GM12878 (cell line): ENCODE results near the gene GOLIM4. TPM values are rescaled to one million over a fixed set of nuclear protein-coding genes. Genes with fewer than 3 reads are reported as not detected.

Experiments used
- ATAC-seq: fragments of 200-7000 bp; cut with Tn5 transposase; 3 replicates; pipeline ENCODE4 v1.9.1; 2020; ENCODE audit warnings: mild to moderate bottlenecking, moderate library complexity
- BruUV-seq: library from RNA; stranded (reverse); fragments of 400-500 nt; replicated peaks from 2 replicates; lab custom pipeline; 2021; lab: Mats Ljungman, UMichigan
- CTCF ChIA-PET: fragments of 300-600 bp; sonication (Branson Sonifier 250); formaldehyde crosslinking; extraction: SDS; loops from one replicate; lab custom pipeline; 2021; ENCODE audit warnings: inconsistent platforms; lab: Yijun Ruan, JAX
- POLR2A ChIA-PET: fragments of 350-600 bp; formaldehyde crosslinking; extraction: SDS; loops from one replicate; lab custom pipeline; 2021; ENCODE audit warnings: inconsistent platforms; lab: Charles Lee
- RAD21 ChIA-PET: fragments of 300-600 bp; sonication (Branson Sonifier 250); formaldehyde crosslinking; loops from one replicate; lab custom pipeline; 2023; ENCODE audit warnings: antibody characterized with exemption; ENCODE audit not compliant: unreplicated experiment; lab: Charles Lee
- SMC1A ChIA-PET: fragments of 300-600 bp; sonication (Branson Sonifier 250); formaldehyde crosslinking; loops from one replicate; lab custom pipeline; 2023; ENCODE audit not compliant: unreplicated experiment, uncharacterized antibody; lab: Charles Lee
- DNase-seq: peaks from one replicate; pipeline ENCODE4 v3.0.0-alpha.2; 2011; ENCODE audit warnings: low read depth, low spot score
- FAIRE-seq: peaks from 3 replicates; lab custom pipeline; 2011; peaks lifted over from hg19 to GRCh38; lab: Jason Lieb, UNC
- H2AFZ ChIP-seq: 2 replicates; pipeline ENCODE4 v1.6.0; 2011; ENCODE audit warnings: low read depth, low read length, control low read depth; ENCODE audit not compliant: control insufficient read depth
- H3K27ac ChIP-seq: 2 replicates; pipeline ENCODE4 v1.5.1; 2011; ENCODE audit warnings: control low read depth; ENCODE audit not compliant: control insufficient read depth, insufficient read depth
- H3K27me3 ChIP-seq, 2 experiments: replicated peaks in 1 of 2; 2 replicates each; pipeline versions ENCODE4 v1.6.0 to v1.6.1; 2011; ENCODE audit warnings: low read length in 1 of 2; ENCODE audit not compliant: control insufficient read depth in 2 of 2, insufficient read depth in 2 of 2
- H3K36me3 ChIP-seq, 2 experiments: 2 replicates each; pipeline ENCODE4 v1.5.1; 2011; ENCODE audit warnings: low read length in 1 of 2; ENCODE audit not compliant: control insufficient read depth in 2 of 2, insufficient read depth in 2 of 2
- H3K4me1 ChIP-seq: 2 replicates; pipeline ENCODE4 v1.6.1; 2011; ENCODE audit warnings: mild to moderate bottlenecking, low read length, moderate library complexity, mixed read lengths; ENCODE audit not compliant: control insufficient read depth, insufficient read depth
- H3K4me2 ChIP-seq: 2 replicates; pipeline ENCODE4 v1.6.0; 2011; ENCODE audit warnings: control low read depth; ENCODE audit not compliant: control insufficient read depth, insufficient read depth
- H3K4me3 ChIP-seq: fragments of 200-600 bp; sonication (generic); 2 replicates; pipeline ENCODE4 v1.5.1; 2016
- H3K79me2 ChIP-seq: 2 replicates; pipeline ENCODE4 v1.6.0; 2011; ENCODE audit warnings: low read length; ENCODE audit not compliant: control insufficient read depth, insufficient read depth
- H3K9ac ChIP-seq: 2 replicates; pipeline ENCODE4 v1.8.0; 2011; ENCODE audit warnings: low read length, control low read depth, mixed read lengths; ENCODE audit not compliant: control insufficient read depth, insufficient read depth
- H3K9me3 ChIP-seq: replicated peaks from 3 replicates; pipeline ENCODE4 v1.5.1; 2011; ENCODE audit warnings: mild to moderate bottlenecking, low read length; ENCODE audit not compliant: control insufficient read depth, insufficient read depth
- H4K20me1 ChIP-seq: 2 replicates; pipeline ENCODE4 v1.6.0; 2011; ENCODE audit not compliant: control insufficient read depth, insufficient read depth
- IKZF2 ChIP-seq, 2 experiments: fragments of 450-650 bp; IDR thresholded peaks; 2 replicates each; pipeline ENCODE4 v1.6.1; 2017; ENCODE audit warnings: mild to moderate bottlenecking in 2 of 2, moderate library complexity in 2 of 2
- KDM1A ChIP-seq: fragments of 200-600 bp; sonication (generic); IDR thresholded peaks from 2 replicates; pipeline ENCODE4 v1.6.1; 2016; ENCODE audit warnings: borderline replicate concordance
- KLF5 ChIP-seq: fragments of 450-650 bp; IDR thresholded peaks from 2 replicates; pipeline ENCODE4 v1.6.1; 2014; ENCODE audit warnings: mild to moderate bottlenecking; ENCODE audit not compliant: partially characterized antibody
- MAX ChIP-seq: IDR thresholded peaks from 2 replicates; pipeline ENCODE4 v1.6.1; 2012; ENCODE audit warnings: low read depth, low read length, improper control_type of control experiment
- MYC ChIP-seq: IDR thresholded peaks from 2 replicates; pipeline ENCODE4 v1.6.1; 2011; ENCODE audit warnings: mild to moderate bottlenecking, low read length, moderate library complexity, inconsistent platforms; ENCODE audit not compliant: insufficient read depth, insufficient replicate concordance, insufficient read length, severe bottlenecking
- NR2C1 ChIP-seq: fragments of 450-650 bp; IDR thresholded peaks from 2 replicates; pipeline ENCODE4 v1.6.1; 2017; ENCODE audit warnings: antibody characterized with exemption, mild to moderate bottlenecking, moderate library complexity
- POLR2AphosphoS2 ChIP-seq: IDR thresholded peaks from 2 replicates; pipeline ENCODE4 v1.6.1; 2011; ENCODE audit warnings: low read depth, mild to moderate bottlenecking, low read length, improper control_type of control experiment, moderate library complexity
- TAF1 ChIP-seq: IDR thresholded peaks from 2 replicates; pipeline ENCODE4 v1.6.1; 2011; ENCODE audit warnings: mild to moderate bottlenecking, low read depth, low read length, borderline replicate concordance
- ZNF24 ChIP-seq: fragments of 450-650 bp; IDR thresholded peaks from 2 replicates; pipeline ENCODE4 v1.6.1; 2017; ENCODE audit warnings: antibody characterized with exemption, mild to moderate bottlenecking
- WGBS: methylation state at CpG from one replicate; pipeline ENCODE4 v1.1.6; 2016; ENCODE audit warnings: low lambda C conversion rate; ENCODE audit not compliant: insufficient replicate concordance, insufficient coverage; ENCODE audit errors: missing lambda C conversion rate; 5-methylcytosine and 5-hydroxymethylcytosine counted together
- in situ Hi-C: fragments of 300-500 bp; cut with MboI; formaldehyde crosslinking; loops from 9 replicates; pipeline ENCODE4 v1.14.3; 2018; ENCODE audit warnings: mixed read lengths
- intact Hi-C: fragments of 100-400 bp; cut with micrococcal nuclease; formaldehyde crosslinking; loops from one replicate; pipeline ENCODE4 v1.14.2; 2022; ENCODE audit not compliant: unreplicated experiment
- polyA plus RNA-seq, 11 experiments: library from polyadenylated mRNA; depleted of rRNA in 4 of 11; unstranded in 6 of 11; stranded (reverse) in 5 of 11; fragments of >200 nt; fragmentation: Nextera tagmentation in 4 of 11; fragmentation: Illumina TruSeq in 1 of 11; extraction: Ambion mirVana in 4 of 11; extraction: Trizol in 1 of 11; gene quantifications; 1 replicate in 1 of 11; 2 replicates in 10 of 11; pipeline versions ENCODE4 v1.2.1 to v1.2.3, GENCODE V29; 2011 to 2016; ENCODE audit warnings: inconsistent platforms in 2 of 11, missing spikeins in 2 of 11, low read depth in 1 of 11
- total RNA-seq, 4 experiments: library from RNA; depleted of rRNA in 3 of 4; stranded (reverse); fragments of >200 nt in 3 of 4; fragmentation: Illumina TruSeq in 1 of 4; extraction: Trizol in 1 of 4; gene quantifications; 2 replicates each; pipeline versions ENCODE4 v1.2.1 to v1.2.3, GENCODE V29; 2013 to 2021
- TF ChIP-seq, protein P1 (sequence below): fragments of 450-650 bp; IDR thresholded peaks from 2 replicates; pipeline ENCODE4 v1.6.1; 2016; ENCODE audit warnings: mild to moderate bottlenecking

GOLIM4 gene
- total and polyA plus RNA-seq, 10 of the 15 experiments (the other 5 are each of a cell fraction or from before 2014, with no cell fraction given), result 11.1 to 32.4 (median 19.3) TPM

DNA sequence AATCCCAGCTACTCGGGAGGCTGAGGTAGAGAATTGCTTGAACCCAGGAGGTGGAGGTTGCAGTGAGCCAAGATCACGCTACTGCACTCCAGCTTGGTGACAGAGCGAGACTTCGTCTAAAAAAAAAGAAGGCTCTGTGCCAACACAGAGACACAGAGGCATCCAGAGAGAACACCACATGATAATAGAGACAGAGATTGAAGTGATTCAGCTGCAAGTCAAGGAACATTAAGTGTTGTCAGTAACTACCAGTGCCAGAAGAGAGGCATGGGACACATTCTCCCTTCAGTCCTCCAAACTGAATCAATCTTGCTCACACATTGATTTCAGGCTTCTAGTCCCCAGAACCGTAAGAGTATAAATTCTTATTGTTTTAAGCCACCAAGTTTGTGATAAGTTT is 97.5 kb downstream of the GOLIM4 start:
- no peaks in the 10 kb centered on the region for H3K4me1 ChIP-seq
- FAIRE-seq (no peak), DNase-seq (no peak), ATAC-seq (no peak)
- H3K27ac ChIP-seq, result no peak overlapping the region
- H2AFZ ChIP-seq, result no peak overlapping the region
- no peak overlapping the region for H3K4me3 ChIP-seq
- no peak overlapping the region for H3K9ac ChIP-seq
- 47% methylated on average over 5 of the region's 5 CpGs for WGBS
- no peaks in the 10 kb centered on the region for H3K36me3 ChIP-seq
- in situ Hi-C loops (no loop called here), intact Hi-C loops (no loop called here)
- BruUV-seq, result no TSS peak
- ChIA-PET RAD21 (no interaction called here), POLR2A (no interaction called here), SMC1A (interaction anchor here (2.1 kb wide), 1 partner anchor 168 kb away, joined by 4 read pairs; no protein-coding TSS in a partner anchor), CTCF (no interaction called here)
- no peaks in the 10 kb centered on the region for H4K20me1 ChIP-seq
- H3K79me2 ChIP-seq, result no peaks in the 10 kb centered on the region
- no peak overlapping the region for H3K4me2 ChIP-seq
- H3K9me3 ChIP-seq, result no peaks in the 10 kb centered on the region
- TF ChIP-seq, protein P1, sequence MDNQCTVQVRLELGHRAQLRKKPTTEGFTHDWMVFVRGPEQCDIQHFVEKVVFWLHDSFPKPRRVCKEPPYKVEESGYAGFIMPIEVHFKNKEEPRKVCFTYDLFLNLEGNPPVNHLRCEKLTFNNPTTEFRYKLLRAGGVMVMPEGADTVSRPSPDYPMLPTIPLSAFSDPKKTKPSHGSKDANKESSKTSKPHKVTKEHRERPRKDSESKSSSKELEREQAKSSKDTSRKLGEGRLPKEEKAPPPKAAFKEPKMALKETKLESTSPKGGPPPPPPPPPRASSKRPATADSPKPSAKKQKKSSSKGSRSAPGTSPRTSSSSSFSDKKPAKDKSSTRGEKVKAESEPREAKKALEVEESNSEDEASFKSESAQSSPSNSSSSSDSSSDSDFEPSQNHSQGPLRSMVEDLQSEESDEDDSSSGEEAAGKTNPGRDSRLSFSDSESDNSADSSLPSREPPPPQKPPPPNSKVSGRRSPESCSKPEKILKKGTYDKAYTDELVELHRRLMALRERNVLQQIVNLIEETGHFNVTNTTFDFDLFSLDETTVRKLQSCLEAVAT, result no peak
- TF ChIP-seq NR2C1, result no peak
- no peak for TF ChIP-seq IKZF2 (IDR thresholded peaks at IDR 0.05)
- no peak for TF ChIP-seq KLF5
- TF ChIP-seq MYC, result no peak
- no peak for TF ChIP-seq ZNF24
- TF ChIP-seq KDM1A, result no peak
- TF ChIP-seq POLR2AphosphoS2, result no peak
- no peak for TF ChIP-seq MAX
- TF ChIP-seq TAF1, result no peak
- H3K27me3 ChIP-seq, result no peaks in the 10 kb centered on the region
